HG03108 (cell line): Measurements from ENCODE around the gene CD19.
"Not testable (repeated sequence)": the region's sequence is repeated elsewhere in the genome, so short reads cannot be mapped to it uniquely, and the experiment has no call there.

Source experiments
- ATAC-seq: cut with Tn5 transposase; IDR thresholded peaks from one replicate; pipeline ENCODE4 v1.9.1; 2021; ENCODE audit warnings: moderate library complexity; ENCODE audit not compliant: unreplicated experiment

Gene CD19

DNA sequence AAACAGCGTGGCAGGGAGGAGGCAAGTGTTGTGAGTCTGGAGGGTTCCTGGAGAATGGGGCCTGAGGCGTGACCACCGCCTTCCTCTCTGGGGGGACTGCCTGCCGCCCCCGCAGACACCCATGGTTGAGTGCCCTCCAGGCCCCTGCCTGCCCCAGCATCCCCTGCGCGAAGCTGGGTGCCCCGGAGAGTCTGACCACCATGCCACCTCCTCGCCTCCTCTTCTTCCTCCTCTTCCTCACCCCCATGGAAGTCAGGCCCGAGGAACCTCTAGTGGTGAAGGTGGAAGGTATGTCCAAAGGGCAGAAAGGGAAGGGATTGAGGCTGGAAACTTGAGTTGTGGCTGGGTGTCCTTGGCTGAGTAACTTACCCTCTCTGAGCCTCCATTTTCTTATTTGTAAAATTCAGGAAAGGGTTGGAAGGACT, at the start of gene CD19:
TSS of gene CD19 (plus strand) at position 171 of the 425 bp plus-strand sequence. CDS start at position 201, 30 bp downstream.
- ATAC-seq: no peak

DNA sequence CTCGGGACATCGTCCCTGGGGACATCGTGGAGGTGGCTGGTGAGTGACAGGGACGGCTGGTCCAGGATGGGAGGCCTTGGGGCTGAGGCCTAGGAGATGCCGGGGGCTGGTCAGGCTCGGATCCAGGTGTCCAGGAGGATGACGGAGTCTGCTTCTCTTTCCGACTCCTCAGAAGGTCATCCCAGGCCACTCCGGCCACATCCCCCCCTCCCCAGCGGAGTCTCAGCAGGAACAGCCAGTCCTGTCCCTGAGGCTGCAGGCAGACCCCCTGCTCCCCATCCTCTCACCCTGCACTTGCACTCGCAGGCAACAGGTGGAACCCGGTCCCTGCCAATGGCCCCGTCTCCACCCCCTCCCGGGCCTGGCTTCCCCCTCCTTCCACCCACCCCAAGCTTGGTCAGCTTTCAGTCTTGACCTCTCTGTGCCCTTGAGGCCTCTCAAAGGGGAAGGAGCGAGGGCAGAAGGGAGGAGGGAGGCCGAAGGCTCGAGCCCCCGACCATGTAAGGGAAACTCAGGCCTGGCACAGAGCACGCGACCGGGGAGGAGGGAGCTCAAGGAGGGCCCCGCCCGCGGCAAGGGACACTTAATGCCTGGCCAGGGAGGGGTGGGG, 49.1 kb upstream of the CD19 start:
- no peak for ATAC-seq

DNA sequence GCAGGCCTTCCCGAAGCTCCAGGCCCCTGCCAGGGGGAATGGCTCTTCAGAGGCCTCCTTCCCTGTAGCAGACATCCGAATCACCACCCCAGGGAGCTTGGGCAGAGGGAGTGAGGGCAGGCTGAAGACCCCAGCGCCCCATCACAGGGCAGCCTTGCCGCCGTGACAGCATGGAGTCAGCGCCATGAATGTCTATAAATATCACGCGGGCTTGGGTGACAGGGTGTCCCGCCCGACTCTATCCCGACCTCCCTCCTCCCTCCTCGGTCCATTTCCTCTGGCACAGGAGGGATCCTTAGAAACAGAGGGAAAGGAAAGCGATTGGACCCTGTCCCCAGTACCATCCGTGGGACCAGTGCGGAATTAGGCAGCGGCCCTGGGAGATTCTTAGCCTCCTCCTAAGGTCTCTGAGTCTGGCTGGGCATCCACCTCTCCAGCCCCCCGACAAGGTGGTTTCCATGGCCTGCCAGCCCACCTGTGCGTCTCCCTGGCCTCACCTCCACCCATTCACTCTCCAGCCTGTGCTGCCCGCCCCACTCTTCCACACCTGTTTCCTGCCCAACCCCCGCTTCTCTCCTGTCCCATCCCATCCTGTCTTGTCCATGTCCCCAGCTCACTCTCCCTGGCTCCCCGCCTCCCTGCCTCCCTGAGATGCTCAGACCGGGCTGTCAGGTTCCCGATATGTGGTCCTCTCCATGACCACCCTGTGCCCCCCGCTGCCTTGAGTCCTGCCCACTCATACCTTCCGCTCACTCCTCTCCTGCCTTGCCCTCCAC, 48.4 kb upstream of the CD19 start:
- ATAC-seq: no peak

DNA sequence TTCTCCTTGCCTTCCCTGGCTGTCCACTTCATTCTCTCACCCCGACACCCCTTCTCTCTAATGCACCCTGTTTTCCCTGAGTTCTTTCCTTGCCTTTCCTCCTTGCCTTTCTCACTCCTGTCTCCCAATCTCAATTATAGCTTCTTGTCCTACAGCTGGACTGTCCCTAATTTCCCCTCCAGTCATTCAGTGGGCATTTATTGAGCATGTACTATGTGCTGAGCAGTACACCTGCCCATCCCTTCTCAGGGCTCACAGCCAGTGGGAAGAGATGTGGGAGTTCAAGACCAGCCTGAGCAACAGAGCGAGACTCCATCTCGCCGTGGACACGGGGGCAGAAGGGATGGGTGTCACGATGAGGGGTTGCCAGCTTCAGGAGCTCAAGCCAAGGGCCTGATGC, 47.7 kb upstream of the CD19 start:
- ATAC-seq: no peak

DNA sequence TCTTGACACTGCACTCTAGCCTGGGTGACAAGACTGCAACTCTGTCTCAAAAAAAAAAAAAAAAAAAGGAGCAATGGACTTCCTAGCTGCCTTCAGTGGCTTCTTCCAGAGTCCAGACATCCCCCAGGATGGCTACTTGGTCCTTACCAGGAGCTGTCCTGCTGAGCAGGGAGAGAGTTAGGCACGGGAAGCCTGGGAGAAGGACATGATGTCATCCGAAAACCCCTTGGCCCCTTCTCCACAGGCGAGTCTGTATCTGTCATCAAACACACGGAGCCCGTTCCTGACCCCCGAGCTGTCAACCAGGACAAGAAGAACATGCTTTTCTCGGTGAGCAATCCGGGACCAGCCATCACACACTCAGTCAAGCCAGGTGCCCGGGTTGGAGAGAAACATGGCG, 44.8 kb upstream of the CD19 start:
- no peak for ATAC-seq

DNA sequence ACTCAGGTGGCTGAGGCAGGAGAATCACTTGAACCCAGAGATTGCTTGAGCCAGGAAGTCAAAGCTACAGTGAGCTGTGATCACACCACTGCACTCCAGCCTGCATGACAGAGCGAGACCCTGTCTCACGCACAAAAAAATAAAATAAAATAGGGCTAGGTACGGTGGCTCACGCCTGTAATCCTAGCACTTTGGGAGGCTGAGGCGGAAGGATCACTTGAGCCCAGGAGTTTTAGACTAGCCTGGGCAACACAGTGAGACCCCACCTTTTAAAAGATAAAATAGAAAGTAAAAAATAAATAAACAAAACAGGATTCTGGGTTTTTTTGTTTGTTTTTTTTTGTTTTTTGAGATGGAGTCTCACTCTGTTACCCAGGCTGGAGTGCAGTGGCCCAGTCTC, 41.4 kb upstream of the CD19 start:
- not testable (repeated sequence) for ATAC-seq

DNA sequence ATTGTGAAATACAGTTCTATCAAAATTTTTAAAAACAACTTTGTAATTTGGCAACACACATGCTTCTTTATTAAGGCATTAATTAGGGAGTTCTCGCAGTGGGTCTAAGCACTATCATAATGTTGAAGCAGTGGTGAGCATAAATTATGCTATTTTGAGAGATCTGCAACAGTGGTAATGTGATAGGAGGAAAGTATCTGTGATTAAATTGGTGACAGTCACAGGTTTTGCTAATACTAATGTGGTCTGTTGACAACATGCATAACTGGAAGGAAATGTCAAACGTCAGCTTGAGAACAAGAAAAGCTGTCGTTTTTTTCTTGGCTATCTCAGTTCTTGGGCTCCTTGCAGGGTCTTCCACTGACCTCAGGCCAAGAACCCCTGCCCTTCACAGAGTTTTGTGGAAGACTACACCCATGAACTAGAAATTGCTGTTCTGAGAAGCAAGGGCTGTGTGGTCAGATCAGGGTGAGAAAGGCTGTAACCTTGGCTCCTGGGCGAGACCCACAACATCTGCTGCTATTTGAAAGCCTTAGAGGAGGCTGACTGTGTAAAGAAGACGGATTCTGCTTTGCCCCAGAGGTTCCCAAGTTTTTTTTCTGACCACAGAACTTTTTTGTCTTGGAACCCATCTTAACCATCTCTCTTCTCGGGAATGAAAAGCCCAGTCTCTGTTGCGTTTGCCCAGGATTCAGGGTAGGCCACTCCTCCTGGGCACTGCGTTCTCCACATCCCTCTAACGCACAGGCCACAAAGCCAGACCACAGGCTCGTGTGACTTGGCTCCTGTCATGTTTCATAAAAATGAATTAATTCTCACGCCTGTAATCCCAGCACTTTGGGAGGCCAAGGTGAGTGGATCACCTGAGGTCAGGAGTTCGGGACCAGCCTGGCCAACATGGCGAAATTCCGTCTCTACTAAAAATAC, 39.5 kb upstream of the CD19 start:
- ATAC-seq: no peak

DNA sequence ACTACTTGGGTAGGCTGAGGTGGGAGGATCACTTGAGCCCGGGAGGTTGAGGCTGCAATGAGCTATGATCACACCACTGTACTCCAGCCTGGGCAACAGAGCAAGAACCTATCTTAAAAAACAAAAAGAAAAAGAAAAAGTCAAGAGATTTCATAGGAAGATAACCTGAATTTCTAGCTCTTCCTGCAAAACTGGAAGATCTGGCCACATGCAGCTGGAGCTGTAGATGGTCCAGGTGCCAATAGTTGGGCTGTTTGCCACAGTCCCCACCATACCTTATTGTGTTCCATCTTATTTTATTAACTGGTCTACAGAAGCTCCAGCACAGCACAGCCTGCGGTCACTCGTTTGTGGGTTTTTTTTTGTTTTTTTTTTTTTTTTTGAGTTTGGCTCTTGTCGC, 38.5 kb upstream of the CD19 start:
- ATAC-seq: no peak

DNA sequence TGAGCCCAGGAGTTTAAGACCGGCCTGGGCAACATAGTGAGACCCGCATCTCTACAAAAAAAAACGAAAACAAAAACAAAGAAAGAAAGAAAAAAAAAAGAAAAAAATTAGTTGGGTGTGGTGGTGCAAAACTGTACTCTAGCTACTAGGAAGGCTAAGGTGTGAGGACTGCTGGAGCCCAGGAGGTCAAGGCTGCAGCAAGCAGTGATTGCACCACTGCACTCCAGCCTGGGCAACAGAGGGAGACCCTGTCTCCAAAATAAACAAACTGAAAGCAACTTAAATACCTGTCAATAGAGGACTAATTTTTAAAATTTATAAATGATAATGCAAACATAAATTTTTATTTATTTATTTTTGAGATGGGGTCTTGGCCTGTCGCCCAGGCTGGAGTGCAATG, 36.2 kb upstream of the CD19 start:
- no peak for ATAC-seq

DNA sequence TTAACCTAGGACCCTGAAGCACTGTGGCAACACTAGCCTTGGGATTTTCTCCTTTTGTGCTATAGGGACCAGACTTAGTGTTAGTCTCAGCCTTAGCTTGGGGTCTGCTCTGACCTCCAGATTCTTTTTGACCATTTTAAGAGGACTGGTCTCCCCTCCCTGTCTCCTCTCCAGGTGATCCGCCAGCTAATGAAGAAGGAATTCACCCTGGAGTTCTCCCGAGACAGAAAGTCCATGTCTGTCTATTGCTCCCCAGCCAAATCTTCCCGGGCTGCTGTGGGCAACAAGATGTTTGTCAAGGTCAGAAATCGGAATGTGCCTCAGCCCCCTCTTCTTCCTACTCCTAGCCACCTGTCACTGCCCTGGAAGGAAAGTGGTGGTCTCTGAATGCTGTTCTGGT, 33.9 kb upstream of the CD19 start:
- ATAC-seq: no peak

DNA sequence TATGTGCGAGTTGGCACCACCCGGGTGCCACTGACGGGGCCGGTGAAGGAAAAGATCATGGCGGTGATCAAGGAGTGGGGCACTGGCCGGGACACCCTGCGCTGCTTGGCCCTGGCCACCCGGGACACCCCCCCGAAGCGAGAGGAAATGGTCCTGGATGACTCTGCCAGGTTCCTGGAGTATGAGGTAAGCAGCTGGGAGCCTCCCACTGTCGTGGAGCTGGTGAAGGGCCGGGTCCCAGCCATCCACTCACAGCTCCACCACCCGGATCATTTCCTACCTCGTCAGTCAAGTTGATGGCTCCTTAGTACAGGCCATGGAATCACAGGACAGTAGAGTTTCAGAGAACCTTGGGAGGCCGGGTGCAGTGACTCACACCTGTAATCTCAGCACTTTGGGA, 33.5 kb upstream of the CD19 start:
- ATAC-seq: no peak

DNA sequence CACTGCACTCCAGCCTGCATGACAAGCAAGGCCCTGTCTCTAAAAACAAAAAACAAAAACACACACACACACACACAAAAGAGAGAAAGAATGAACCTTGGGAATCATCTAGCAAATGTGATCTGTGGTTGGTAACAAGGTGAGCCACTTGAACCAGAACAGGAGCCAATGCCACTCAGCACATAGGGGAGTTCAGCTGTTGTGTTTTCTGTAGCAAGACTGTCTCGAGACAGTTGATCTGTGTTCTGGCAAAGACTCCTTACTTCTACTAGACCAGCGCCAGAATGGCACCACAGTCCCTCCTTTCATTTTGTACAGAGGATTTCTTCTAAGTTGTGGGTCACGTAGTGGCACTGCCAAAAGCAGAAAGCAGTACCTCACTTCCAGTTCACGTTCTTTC, 32.8 kb upstream of the CD19 start:
- no peak for ATAC-seq

DNA sequence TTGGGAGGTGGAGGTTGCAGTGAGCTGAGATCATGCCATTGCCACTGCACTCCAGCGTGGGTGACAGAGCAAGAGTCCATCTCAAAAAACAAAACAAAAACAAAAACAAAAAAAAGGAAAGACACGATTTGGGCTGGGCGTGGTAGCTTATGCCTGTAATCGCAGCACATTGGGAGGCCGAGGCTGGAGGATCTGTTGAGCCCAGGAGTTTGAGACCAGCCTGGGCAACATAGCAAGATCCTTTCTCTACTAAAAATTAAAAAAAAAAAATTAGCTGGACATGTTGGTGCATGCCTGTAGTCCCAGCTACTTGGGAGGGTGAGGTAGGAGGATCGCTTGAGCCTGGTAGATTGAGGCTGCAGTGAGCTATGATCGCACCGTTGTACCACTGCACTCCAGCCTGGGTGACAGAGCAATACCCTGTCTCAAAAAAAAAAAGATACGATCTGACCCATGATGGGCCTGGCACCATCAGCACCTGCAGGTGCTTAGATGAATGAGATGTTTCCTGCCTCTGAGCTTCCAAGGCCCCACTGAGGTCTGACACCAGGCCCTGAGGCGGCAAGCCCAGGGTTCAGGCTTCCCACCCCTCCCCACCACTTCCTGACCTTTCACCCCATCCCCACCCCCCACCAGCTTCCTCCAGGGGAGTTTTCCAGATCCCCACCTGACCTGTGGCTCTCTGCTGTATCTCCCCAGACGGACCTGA, 31.7 kb upstream of the CD19 start:
- ATAC-seq: no peak

DNA sequence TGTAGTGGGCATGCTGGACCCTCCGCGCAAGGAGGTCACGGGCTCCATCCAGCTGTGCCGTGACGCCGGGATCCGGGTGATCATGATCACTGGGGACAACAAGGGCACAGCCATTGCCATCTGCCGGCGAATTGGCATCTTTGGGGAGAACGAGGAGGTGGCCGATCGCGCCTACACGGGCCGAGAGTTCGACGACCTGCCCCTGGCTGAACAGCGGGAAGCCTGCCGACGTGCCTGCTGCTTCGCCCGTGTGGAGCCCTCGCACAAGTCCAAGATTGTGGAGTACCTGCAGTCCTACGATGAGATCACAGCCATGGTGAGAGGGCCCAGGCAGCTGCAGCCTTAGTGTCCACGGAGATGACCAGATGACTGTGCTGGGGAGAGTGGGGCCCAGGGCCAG, 31.2 kb upstream of the CD19 start:
- no peak for ATAC-seq

DNA sequence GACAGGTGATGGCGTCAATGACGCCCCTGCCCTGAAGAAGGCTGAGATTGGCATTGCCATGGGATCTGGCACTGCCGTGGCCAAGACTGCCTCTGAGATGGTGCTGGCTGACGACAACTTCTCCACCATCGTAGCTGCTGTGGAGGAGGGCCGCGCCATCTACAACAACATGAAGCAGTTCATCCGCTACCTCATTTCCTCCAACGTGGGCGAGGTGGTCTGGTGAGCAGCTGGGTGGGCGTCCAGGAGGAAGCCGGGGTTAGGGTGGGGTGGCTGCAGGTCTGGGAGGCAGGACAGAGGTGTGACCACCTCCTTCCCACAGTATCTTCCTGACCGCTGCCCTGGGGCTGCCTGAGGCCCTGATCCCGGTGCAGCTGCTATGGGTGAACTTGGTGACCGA, 29.9 kb upstream of the CD19 start:
- no peak for ATAC-seq

DNA sequence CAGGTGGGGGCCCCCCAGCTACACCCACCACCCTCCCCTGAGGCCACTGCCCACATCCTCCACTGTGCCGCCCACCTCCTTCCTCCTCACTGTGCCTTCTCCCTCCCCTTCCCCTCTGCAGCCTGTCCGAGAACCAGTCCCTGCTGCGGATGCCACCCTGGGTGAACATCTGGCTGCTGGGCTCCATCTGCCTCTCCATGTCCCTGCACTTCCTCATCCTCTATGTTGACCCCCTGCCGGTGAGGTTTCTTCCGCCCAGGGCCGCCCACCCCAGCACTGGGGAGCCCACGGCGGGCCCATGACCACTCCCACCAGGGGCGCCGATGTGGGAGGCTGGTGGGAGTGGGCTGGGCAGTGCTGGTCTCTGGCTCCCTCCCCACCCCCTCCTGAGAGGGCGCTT, 28.9 kb upstream of the CD19 start:
- ATAC-seq: no peak

DNA sequence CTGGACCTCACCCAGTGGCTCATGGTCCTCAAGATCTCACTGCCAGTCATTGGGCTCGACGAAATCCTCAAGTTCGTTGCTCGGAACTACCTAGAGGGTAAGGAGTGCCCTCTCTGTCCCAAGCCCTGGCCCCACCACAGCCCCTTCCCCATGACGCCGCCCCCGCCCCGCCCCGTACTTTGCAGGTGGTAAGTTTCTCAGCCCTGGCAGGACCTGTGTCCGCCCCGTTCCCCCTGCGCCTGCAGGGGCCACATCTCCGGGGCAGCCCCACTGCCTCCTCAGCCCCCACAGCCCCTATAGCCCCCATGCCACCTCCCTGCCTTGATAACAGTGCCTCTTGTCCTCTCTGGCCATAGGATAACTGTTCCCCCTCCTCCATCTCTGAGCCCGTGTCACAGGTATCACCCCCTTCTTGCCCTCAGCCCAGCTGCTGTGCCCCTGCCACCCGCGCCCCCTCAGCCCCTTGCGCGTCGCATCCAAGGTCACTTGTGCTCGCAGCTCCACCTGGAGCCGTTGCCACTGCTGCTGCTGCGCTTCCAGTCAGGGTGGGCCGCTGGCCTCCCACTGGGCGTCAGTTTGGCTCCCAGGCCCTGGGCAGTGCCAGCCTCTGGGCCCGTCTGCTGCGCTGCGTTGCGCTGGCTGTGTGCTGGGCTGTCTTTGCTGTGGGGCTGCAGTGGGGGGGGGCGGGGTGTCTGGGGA, 28.3 kb upstream of the CD19 start:
- no peak for ATAC-seq

DNA sequence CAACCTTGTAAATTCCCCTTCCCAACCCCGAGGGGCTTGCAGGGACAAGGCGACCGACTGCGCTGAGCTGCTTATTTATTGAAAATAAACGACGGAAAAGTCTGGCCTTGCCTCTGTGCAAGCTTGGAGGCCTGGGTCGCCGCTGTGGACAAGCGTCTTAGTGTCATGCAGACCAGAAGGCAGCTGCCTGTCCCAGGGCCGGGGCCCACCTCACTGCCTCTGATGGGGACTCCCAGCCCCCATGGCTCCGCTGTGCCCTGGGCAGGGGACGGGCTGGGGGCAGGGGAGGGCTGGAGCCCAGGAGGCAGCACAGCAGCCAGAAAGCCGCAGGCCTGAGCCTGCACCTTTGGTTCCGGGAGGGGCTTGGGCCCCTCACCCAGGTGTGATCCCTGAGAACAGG, 27.4 kb upstream of the CD19 start:
- ATAC-seq: no peak

DNA sequence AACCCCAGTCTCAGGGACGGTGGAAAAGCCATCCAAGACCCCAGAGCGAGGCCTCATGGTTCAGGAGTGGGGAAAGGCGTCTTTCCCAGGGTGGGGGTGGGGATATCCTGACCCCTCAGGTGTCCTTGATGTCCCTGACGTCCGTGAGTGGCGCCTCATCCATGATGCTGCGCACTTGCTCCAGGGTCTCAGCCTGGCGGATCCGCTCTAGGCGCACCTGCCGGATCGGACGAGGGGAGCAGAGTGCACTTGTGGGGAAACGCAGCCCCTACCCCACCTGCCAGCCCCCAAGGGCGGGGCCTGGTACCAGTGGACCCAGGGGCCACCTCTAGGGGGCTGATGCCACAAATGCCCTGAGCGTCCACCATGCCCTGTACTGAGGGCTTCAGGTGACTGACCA, 26.9 kb upstream of the CD19 start:
- ATAC-seq: no peak

DNA sequence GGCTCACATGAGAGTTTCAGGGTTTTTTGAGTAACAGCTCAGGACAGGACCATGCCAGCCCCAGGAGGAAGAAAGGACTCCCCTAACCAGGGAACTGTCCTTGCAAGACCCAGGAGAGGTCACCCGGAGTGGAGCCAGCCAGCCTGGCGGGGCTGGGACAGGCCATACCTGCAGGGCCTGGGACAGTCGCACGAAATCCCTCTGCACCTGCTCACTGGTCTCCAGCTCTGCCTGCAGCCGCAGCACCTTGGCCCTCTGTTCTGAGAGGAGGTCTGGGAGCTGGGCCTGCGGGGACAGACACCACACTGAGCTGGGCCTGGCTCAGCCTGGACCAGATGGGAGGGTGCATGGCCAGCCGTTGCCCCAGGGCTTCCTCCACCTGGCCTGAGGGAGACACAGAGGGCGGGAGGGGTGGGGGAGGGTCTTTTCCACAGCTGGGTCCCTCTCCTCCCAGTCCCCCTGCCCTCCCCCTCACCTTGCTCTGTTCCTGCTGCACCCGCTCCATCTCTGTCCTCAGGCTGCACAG, 26.5 kb upstream of the CD19 start:
- ATAC-seq: no peak
